Astrocyte (in vitro differentiated cells and primary cell): ENCODE results near the gene WBP2NL. TPM values are rescaled to one million over a fixed set of nuclear protein-coding genes. Genes with fewer than 3 reads are reported as not detected.

ENCODE experiments used
- DNase-seq: peaks from one replicate; pipeline ENCODE4 v3.0.0-alpha.2; 2010; ENCODE audit warnings: low read depth
- FAIRE-seq: peaks from 2 replicates; lab custom pipeline; 2011; peaks lifted over from hg19 to GRCh38; lab: Jason Lieb, UNC
- H2AFZ ChIP-seq: 2 replicates; pipeline ENCODE4 v1.6.0; 2012; ENCODE audit warnings: low read depth, low read length, inconsistent platforms
- H3K27ac ChIP-seq: 2 replicates; pipeline ENCODE4 v1.5.1; 2011; ENCODE audit warnings: low read depth, low read length, inconsistent platforms
- H3K27me3 ChIP-seq: 2 replicates; pipeline ENCODE4 v1.6.0; 2011; ENCODE audit warnings: low read length, inconsistent platforms; ENCODE audit not compliant: insufficient read depth
- H3K36me3 ChIP-seq: 2 replicates; pipeline ENCODE4 v1.5.1; 2011; ENCODE audit warnings: low read length, inconsistent platforms; ENCODE audit not compliant: insufficient read depth
- H3K4me1 ChIP-seq: 2 replicates; pipeline ENCODE4 v1.5.1; 2011; ENCODE audit warnings: low read length, inconsistent platforms; ENCODE audit not compliant: insufficient read depth
- H3K4me2 ChIP-seq: 2 replicates; pipeline ENCODE4 v1.6.0; 2012; ENCODE audit warnings: low read length, inconsistent platforms
- H3K4me3 ChIP-seq: 2 replicates; pipeline ENCODE4 v1.5.1; 2011; ENCODE audit warnings: low read depth, mild to moderate bottlenecking, low read length, inconsistent platforms; ENCODE audit not compliant: insufficient read depth
- H3K79me2 ChIP-seq: 2 replicates; pipeline ENCODE4 v1.6.0; 2012; ENCODE audit warnings: mild to moderate bottlenecking, low read length, inconsistent platforms; ENCODE audit not compliant: insufficient read depth
- H3K9ac ChIP-seq: 2 replicates; pipeline ENCODE4 v1.6.0; 2012; ENCODE audit warnings: mild to moderate bottlenecking, low read length, inconsistent platforms
- H3K9me3 ChIP-seq: 2 replicates; pipeline ENCODE4 v1.5.1; 2012; ENCODE audit warnings: low read depth, mild to moderate bottlenecking, low read length, inconsistent platforms; ENCODE audit not compliant: insufficient read depth
- H4K20me1 ChIP-seq: 2 replicates; pipeline ENCODE4 v1.6.0; 2012; ENCODE audit warnings: low read length, inconsistent platforms; ENCODE audit not compliant: insufficient read depth
- H3K27ac Mint-ChIP-seq: one replicate; pipeline ENCODE4 v1.8.0; 2021; ENCODE audit warnings: mild to moderate bottlenecking, mixed read lengths; ENCODE audit not compliant: unreplicated experiment
- H3K27me3 Mint-ChIP-seq: one replicate; pipeline ENCODE4 v1.8.0; 2021; ENCODE audit warnings: low read depth, mixed read lengths; ENCODE audit not compliant: unreplicated experiment
- H3K36me3 Mint-ChIP-seq: one replicate; pipeline ENCODE4 v1.8.0; 2021; ENCODE audit warnings: low read depth, mixed read lengths; ENCODE audit not compliant: unreplicated experiment
- H3K4me1 Mint-ChIP-seq: one replicate; pipeline ENCODE4 v1.8.0; 2021; ENCODE audit warnings: low read depth, mixed read lengths; ENCODE audit not compliant: unreplicated experiment
- H3K4me3 Mint-ChIP-seq: one replicate; pipeline ENCODE4 v1.8.0; 2021; ENCODE audit warnings: mild to moderate bottlenecking, moderate library complexity, mixed read lengths; ENCODE audit not compliant: unreplicated experiment
- H3K9me3 Mint-ChIP-seq: one replicate; pipeline ENCODE4 v1.8.0; 2021; ENCODE audit warnings: mild to moderate bottlenecking, mixed read lengths; ENCODE audit not compliant: unreplicated experiment
- CTCF ChIP-seq: IDR thresholded peaks from 2 replicates; pipeline ENCODE4 v1.5.1; 2011; ENCODE audit warnings: low read depth, mild to moderate bottlenecking, inconsistent platforms, low read length, moderate library complexity; ENCODE audit not compliant: insufficient read depth
- EZH2 ChIP-seq: IDR thresholded peaks from 2 replicates; pipeline ENCODE4 v1.6.1; 2012; ENCODE audit warnings: mild to moderate bottlenecking, low read length, inconsistent platforms; ENCODE audit not compliant: insufficient read depth
- total RNA-seq: library from RNA; stranded (reverse); gene quantifications from 2 replicates; pipeline ENCODE4 v1.2.1, GENCODE V29; 2021

The WBP2NL gene
- total RNA-seq, 1 donor from 2014 or later = not detected

GRCh38 chr22:41970601-41971000 is 28.0 kb upstream of the WBP2NL start:
- Histone ChIP-seq H3K36me3 (no peaks in the 10 kb centered on the region), H3K4me3 (no peak overlapping the region), H3K27me3 (peaks cover 16% of the 10 kb centered on the region), H3K79me2 (no peaks in the 10 kb centered on the region), H2AFZ (no peak overlapping the region), H4K20me1 (no peaks in the 10 kb centered on the region), H3K4me1 (peaks cover 3% of the 10 kb centered on the region), H3K9me3 (no peaks in the 10 kb centered on the region), H3K27ac (no peak overlapping the region), H3K4me2 (no peak overlapping the region), H3K9ac (no peak overlapping the region)
- TF ChIP-seq CTCF (no peak), EZH2 (no peak)
- FAIRE-seq (no peak), DNase-seq (no peak)
- Mint-ChIP-seq H3K4me3 (no peak overlapping the region), H3K9me3 (peaks cover 4% of the 10 kb centered on the region), H3K27me3 (peaks cover 38% of the 10 kb centered on the region), H3K36me3 (no peaks in the 10 kb centered on the region), H3K4me1 (peaks cover 7% of the 10 kb centered on the region), H3K27ac (no peak overlapping the region)

- Mint-ChIP-seq H3K36me3 (no peaks in the 10 kb centered on the region), H3K27ac (no peak overlapping the region), H3K9me3 (peaks cover 4% of the 10 kb centered on the region), H3K4me1 (peaks cover 8% of the 10 kb centered on the region), H3K27me3 (peaks cover 46% of the 10 kb centered on the region), H3K4me3 (no peak overlapping the region)
- Histone ChIP-seq H3K9me3 (no peaks in the 10 kb centered on the region), H2AFZ (no peak overlapping the region), H3K4me1 (peaks cover 6% of the 10 kb centered on the region), H3K4me2 (no peak overlapping the region), H3K79me2 (no peaks in the 10 kb centered on the region), H3K27ac (no peak overlapping the region), H3K4me3 (no peak overlapping the region), H3K27me3 (peaks cover 24% of the 10 kb centered on the region), H4K20me1 (no peaks in the 10 kb centered on the region), H3K9ac (no peak overlapping the region), H3K36me3 (no peaks in the 10 kb centered on the region)
- FAIRE-seq (no peak), DNase-seq (no peak)
- TF ChIP-seq EZH2 (no peak), CTCF (no peak)
Measured at GRCh38 chr22:41971431-41971830, 27.2 kb upstream of the WBP2NL start.

GRCh38 chr22:41974691-41975290 is 23.8 kb upstream of the WBP2NL start:
- peaks cover 4% of the 10 kb centered on the region for H3K4me1 ChIP-seq
- H3K27me3 Mint-ChIP-seq = peaks cover 71% of the 10 kb centered on the region
- H3K36me3 Mint-ChIP-seq = no peaks in the 10 kb centered on the region
- no peaks in the 10 kb centered on the region for H3K79me2 ChIP-seq
- no peaks in the 10 kb centered on the region for H3K9me3 ChIP-seq
- H3K36me3 ChIP-seq = no peaks in the 10 kb centered on the region
- no peak overlapping the region for H3K9ac ChIP-seq
- H3K4me2 ChIP-seq = no peak overlapping the region
- H3K27ac Mint-ChIP-seq = no peak overlapping the region
- no peak overlapping the region for H2AFZ ChIP-seq
- peaks cover 3% of the 10 kb centered on the region for H3K4me1 Mint-ChIP-seq
- TF ChIP-seq EZH2 = no peak
- TF ChIP-seq CTCF = no peak
- H3K9me3 Mint-ChIP-seq = peaks cover 4% of the 10 kb centered on the region
- H3K4me3 Mint-ChIP-seq = no peak overlapping the region
- H3K4me3 ChIP-seq = no peak overlapping the region
- no peaks in the 10 kb centered on the region for H4K20me1 ChIP-seq
- H3K27ac ChIP-seq = no peak overlapping the region
- H3K27me3 ChIP-seq = peaks cover 39% of the 10 kb centered on the region
- FAIRE-seq (no peak), DNase-seq (no peak)
